Neural progenitor cell (in vitro differentiated cells): ENCODE results near the gene PHPT1. TPM values are rescaled to one million over a fixed set of nuclear protein-coding genes. Genes with fewer than 3 reads are reported as not detected.
"Not testable (repeated sequence)": the region's sequence is repeated elsewhere in the genome, so short reads cannot be mapped to it uniquely, and the experiment has no call there.

ENCODE experiments used
- DNase-seq: peaks from one replicate; pipeline ENCODE4 v3.0.0-alpha.2; 2016; ENCODE audit warnings: low spot score
- H2AFZ ChIP-seq: fragments of 200-600 bp; sonication (generic); replicated peaks from 2 replicates; pipeline ENCODE4 v1.6.1; 2016; ENCODE audit warnings: antibody characterized with exemption
- H3F3A ChIP-seq: fragments of 200-600 bp; sonication (generic); 2 replicates; pipeline ENCODE4 v1.6.1; 2016; ENCODE audit warnings: antibody characterized with exemption, low read depth
- H3K27ac ChIP-seq: fragments of 200-600 bp; sonication (generic); 2 replicates; pipeline ENCODE4 v1.5.1; 2016; ENCODE audit warnings: mild to moderate bottlenecking
- H3K27me3 ChIP-seq: fragments of 200-600 bp; sonication (generic); 2 replicates; pipeline ENCODE4 v1.6.1; 2016; ENCODE audit warnings: mild to moderate bottlenecking, moderate library complexity
- H3K36me3 ChIP-seq: fragments of 200-600 bp; sonication (generic); 2 replicates; pipeline ENCODE4 v1.5.1; 2016
- H3K4me1 ChIP-seq: fragments of 200-600 bp; sonication (generic); 2 replicates; pipeline ENCODE4 v1.6.1; 2016; ENCODE audit warnings: mixed run types
- H3K4me2 ChIP-seq: fragments of 200-600 bp; sonication (generic); 2 replicates; pipeline ENCODE4 v1.6.1; 2016
- H3K4me3 ChIP-seq: fragments of 200-600 bp; sonication (generic); 2 replicates; pipeline ENCODE4 v1.5.1; 2016
- H3K79me2 ChIP-seq: fragments of 200-600 bp; sonication (generic); 2 replicates; pipeline ENCODE4 v1.6.1; 2016; ENCODE audit warnings: low read depth
- H3K9ac ChIP-seq: fragments of 200-600 bp; sonication (generic); 2 replicates; pipeline ENCODE4 v1.6.1; 2016
- H3K9me3 ChIP-seq: fragments of 200-600 bp; sonication (generic); 2 replicates; pipeline ENCODE4 v1.5.1; 2016; ENCODE audit warnings: low read depth
- H4K20me1 ChIP-seq: fragments of 200-600 bp; sonication (generic); 2 replicates; pipeline ENCODE4 v1.6.1; 2016; ENCODE audit warnings: low read depth
- H3K27ac Mint-ChIP-seq: 3 replicates; pipeline ENCODE4 v1.8.0; 2021; ENCODE audit warnings: mixed read lengths
- H3K27me3 Mint-ChIP-seq: 2 replicates; pipeline ENCODE4 v1.8.0; 2022; ENCODE audit warnings: low read depth, mild to moderate bottlenecking, inconsistent platforms, moderate library complexity, mixed read lengths; ENCODE audit not compliant: insufficient read depth
- H3K36me3 Mint-ChIP-seq: 3 replicates; pipeline ENCODE4 v1.8.0; 2021; ENCODE audit warnings: mixed read lengths
- H3K4me1 Mint-ChIP-seq: 3 replicates; pipeline ENCODE4 v1.8.0; 2021; ENCODE audit warnings: mixed read lengths
- H3K4me3 Mint-ChIP-seq: 3 replicates; pipeline ENCODE4 v1.8.0; 2021; ENCODE audit warnings: mild to moderate bottlenecking, moderate library complexity, mixed read lengths
- H3K9me3 Mint-ChIP-seq: 3 replicates; pipeline ENCODE4 v1.8.0; 2020; ENCODE audit warnings: mixed read lengths
- CTCF ChIP-seq: fragments of 200-600 bp; sonication (generic); IDR thresholded peaks from 2 replicates; pipeline ENCODE4 v1.5.1; 2017; ENCODE audit warnings: antibody characterized with exemption, mild to moderate bottlenecking
- EZH2 ChIP-seq: fragments of 200-600 bp; sonication (generic); IDR thresholded peaks from 2 replicates; pipeline ENCODE4 v1.6.1; 2017; ENCODE audit warnings: antibody characterized with exemption, mild to moderate bottlenecking, moderate library complexity
- EZH2phosphoT487 ChIP-seq: fragments of 200-600 bp; sonication (generic); IDR thresholded peaks from 2 replicates; pipeline ENCODE4 v1.6.1; 2017; ENCODE audit warnings: antibody characterized with exemption
- total RNA-seq: library from RNA; depleted of rRNA; stranded (reverse); fragments of >200 nt; gene quantifications from 2 replicates; pipeline ENCODE4 v1.2.3, GENCODE V29; 2015; ENCODE audit warnings: low replicate concordance

The PHPT1 gene
- total RNA-seq, 1 donor from 2014 or later: 58.8 TPM

GRCh38 chr9:136865768-136866103 lies 16.5 kb downstream of the PHPT1 start:
- Mint-ChIP-seq H3K27me3 (peaks cover 5% of the 10 kb centered on the region), H3K4me3 (peak overlapping the region; percentile 85), H3K27ac (no peak overlapping the region), H3K4me1 (peaks cover 7% of the 10 kb centered on the region), H3K36me3 (peaks cover 25% of the 10 kb centered on the region), H3K9me3 (peaks cover 19% of the 10 kb centered on the region)
- Histone ChIP-seq H3F3A (peaks cover 4% of the 10 kb centered on the region), H3K27me3 (no peaks in the 10 kb centered on the region), H3K27ac (no peak overlapping the region), H2AFZ (no peak overlapping the region), H3K4me3 (peak overlapping the region; percentile 89), H3K36me3 (no peaks in the 10 kb centered on the region), H3K4me2 (peak overlapping the region; percentile 98), H3K9me3 (peaks cover 7% of the 10 kb centered on the region), H4K20me1 (peaks cover 33% of the 10 kb centered on the region), H3K9ac (peak overlapping the region; percentile 93), H3K79me2 (peaks cover 36% of the 10 kb centered on the region), H3K4me1 (peaks cover 10% of the 10 kb centered on the region)
- no peak for DNase-seq
- no peak for TF ChIP-seq EZH2
- TF ChIP-seq CTCF: no peak
- TF ChIP-seq EZH2phosphoT487: no peak

GRCh38 chr9:136866898-136867421 lies 17.8 kb downstream of the PHPT1 start:
- peaks cover 24% of the 10 kb centered on the region for H3K36me3 Mint-ChIP-seq
- H3K4me2 ChIP-seq: peak overlapping the region; percentile 79
- H3K4me3 ChIP-seq: peak overlapping the region; percentile 89
- H3K79me2 ChIP-seq: peaks cover 36% of the 10 kb centered on the region
- peaks cover 30% of the 10 kb centered on the region for H4K20me1 ChIP-seq
- H3K9me3 ChIP-seq, H3K27me3 Mint-ChIP-seq, H3K27me3 ChIP-seq, H3K4me1 ChIP-seq, H3K4me1 Mint-ChIP-seq, H3K36me3 ChIP-seq, DNase-seq, H2AFZ ChIP-seq, H3K27ac Mint-ChIP-seq, H3F3A ChIP-seq, H3K27ac ChIP-seq: not testable (repeated sequence)
- H3K9me3 Mint-ChIP-seq: peaks cover 29% of the 10 kb centered on the region
- peak overlapping the region; percentile 82 for H3K4me3 Mint-ChIP-seq
- H3K9ac ChIP-seq: peak overlapping the region; percentile 55

DNA sequence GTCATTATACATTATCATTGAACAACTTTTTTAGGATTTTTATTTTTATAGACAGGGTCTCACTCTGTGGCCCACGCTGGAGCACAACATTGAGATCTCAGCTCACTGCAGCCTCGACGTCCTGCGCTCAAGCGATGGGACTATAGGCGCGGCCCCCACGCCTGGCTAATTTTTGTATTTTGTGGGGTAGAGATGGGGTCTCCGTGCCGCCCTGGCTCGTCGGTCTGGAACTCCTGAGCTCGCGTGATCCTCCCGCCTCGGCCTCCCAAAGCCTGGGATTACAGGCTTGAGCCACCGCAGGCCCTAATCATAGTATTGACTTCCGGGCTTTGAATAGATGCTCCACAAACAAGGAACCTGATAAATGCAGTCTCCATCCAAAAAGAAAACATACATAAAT lies 18.3 kb downstream of the PHPT1 start:
- H3K4me1 Mint-ChIP-seq: peaks cover 7% of the 10 kb centered on the region
- peaks cover 4% of the 10 kb centered on the region for H3F3A ChIP-seq
- H3K4me2 ChIP-seq: no peak overlapping the region
- H3K36me3 ChIP-seq: no peaks in the 10 kb centered on the region
- peaks cover 21% of the 10 kb centered on the region for H3K36me3 Mint-ChIP-seq
- peaks cover 3% of the 10 kb centered on the region for H3K27me3 Mint-ChIP-seq
- H3K27me3 ChIP-seq: no peaks in the 10 kb centered on the region
- DNase-seq: no peak
- peaks cover 30% of the 10 kb centered on the region for H4K20me1 ChIP-seq
- peaks cover 7% of the 10 kb centered on the region for H3K9me3 ChIP-seq
- TF ChIP-seq EZH2phosphoT487: no peak
- TF ChIP-seq CTCF: no peak
- no peak for TF ChIP-seq EZH2
- H3K79me2 ChIP-seq: peaks cover 36% of the 10 kb centered on the region
- no peak overlapping the region for H3K27ac Mint-ChIP-seq
- H3K4me1 ChIP-seq: peaks cover 10% of the 10 kb centered on the region
- H3K9me3 Mint-ChIP-seq: peaks cover 33% of the 10 kb centered on the region
- H3K27ac ChIP-seq: no peak overlapping the region
- no peak overlapping the region for H3K9ac ChIP-seq
- H3K4me3 Mint-ChIP-seq: peak overlapping the region; percentile 82
- no peak overlapping the region for H3K4me3 ChIP-seq
- no peak overlapping the region for H2AFZ ChIP-seq

- Histone ChIP-seq H3K4me2 (no peak overlapping the region), H2AFZ (no peak overlapping the region)
These were observed 18.7 kb downstream of the PHPT1 start for GRCh38 chr9:136867917-136868316.

More at GRCh38 chr9:136867917-136868316, 18.7 kb downstream of the PHPT1 start:
- H3K9me3 ChIP-seq: peaks cover 10% of the 10 kb centered on the region
- peaks cover 30% of the 10 kb centered on the region for H4K20me1 ChIP-seq
- H3K4me1 Mint-ChIP-seq: peaks cover 7% of the 10 kb centered on the region
- no peaks in the 10 kb centered on the region for H3K27me3 ChIP-seq
- H3K9ac ChIP-seq: no peak overlapping the region
- H3K9me3 Mint-ChIP-seq: peaks cover 38% of the 10 kb centered on the region
- no peak overlapping the region for H3K27ac Mint-ChIP-seq
- peaks cover 4% of the 10 kb centered on the region for H3F3A ChIP-seq
- no peaks in the 10 kb centered on the region for H3K36me3 ChIP-seq
- peaks cover 3% of the 10 kb centered on the region for H3K27me3 Mint-ChIP-seq
- no peak for DNase-seq
- peaks cover 21% of the 10 kb centered on the region for H3K36me3 Mint-ChIP-seq
- H3K79me2 ChIP-seq: peaks cover 36% of the 10 kb centered on the region
- H3K4me3 ChIP-seq: no peak overlapping the region
- no peak for TF ChIP-seq CTCF
- TF ChIP-seq EZH2phosphoT487: no peak
- no peak for TF ChIP-seq EZH2
- H3K4me1 ChIP-seq: peaks cover 10% of the 10 kb centered on the region
- H3K4me3 Mint-ChIP-seq: peak overlapping the region; percentile 82
- H3K27ac ChIP-seq: no peak overlapping the region
